Gastroesophageal sphincter (tissue), 3 donors: ENCODE measurements around the gene TMEM120B.

ENCODE experiments used
- CTCF ChIP-seq, 4 experiments: fragments of 200-600 bp in 2 of 4; fragments of 450-650 bp in 2 of 4; sonication (generic) in 1 of 4; IDR thresholded peaks; one replicate each; pipeline ENCODE4 v1.5.1; 2017 to 2019; ENCODE audit warnings: antibody characterized with exemption in 4 of 4, mild to moderate bottlenecking in 2 of 4, moderate library complexity in 2 of 4
- POLR2A ChIP-seq, 2 donors: fragments of 450-650 bp; IDR thresholded peaks; one replicate each; pipeline ENCODE4 v1.6.1; 2017; ENCODE audit warnings: antibody characterized with exemption in 2 of 2, mild to moderate bottlenecking in 2 of 2, moderate library complexity in 1 of 2

- TF ChIP-seq CTCF (IDR thresholded peaks at IDR 0.05) (no peak), POLR2A (IDR thresholded peaks at IDR 0.05) (no peak)
Observed at GRCh38 chr12:121827351-121828099, 115.0 kb downstream of the TMEM120B start.
